ENCODE data around the gene UTS2.

- TF ChIP-seq CTCF (IDR thresholded peaks at IDR 0.05 in 2 of 3, conservative IDR thresholded peaks at IDR 0.05 in 1 of 3; ENCODE audit: insufficient read depth in 2 of 3, low read depth in 1 of 3, low read length in 3 of 3) (no peak), POLR2A (conservative IDR thresholded peaks at IDR 0.05) (no peak), SRF (CRISPR knock-in tag; IDR thresholded peaks at IDR 0.05) (no peak), POLR2AphosphoS5 (IDR thresholded peaks at IDR 0.05; ENCODE audit: control insufficient read depth, insufficient read depth, low read depth, low read length) (no peak), POLR2AphosphoS2 (IDR thresholded peaks at IDR 0.05; ENCODE audit: low read length) (no peak), EZH2 (IDR thresholded peaks at IDR 0.05; ENCODE audit: borderline replicate concordance, low read depth, low read length) (no peak), RAD21 (CRISPR knock-in tag; conservative IDR thresholded peaks at IDR 0.05 in 1 of 2, IDR thresholded peaks at IDR 0.05 in 1 of 2) (no peak), CEBPZ (IDR thresholded peaks at IDR 0.05; ENCODE audit: borderline replicate concordance, low read depth, low read length) (no peak), DPF2 (IDR thresholded peaks at IDR 0.05) (no peak), RFX1 (IDR thresholded peaks at IDR 0.05) (no peak), ZNF609 (CRISPR knock-in tag; IDR thresholded peaks at IDR 0.05; ENCODE audit: borderline replicate concordance) (no peak), LCOR (CRISPR knock-in tag; IDR thresholded peaks at IDR 0.05) (no peak)
- TF ChIP-seq, protein P1, sequence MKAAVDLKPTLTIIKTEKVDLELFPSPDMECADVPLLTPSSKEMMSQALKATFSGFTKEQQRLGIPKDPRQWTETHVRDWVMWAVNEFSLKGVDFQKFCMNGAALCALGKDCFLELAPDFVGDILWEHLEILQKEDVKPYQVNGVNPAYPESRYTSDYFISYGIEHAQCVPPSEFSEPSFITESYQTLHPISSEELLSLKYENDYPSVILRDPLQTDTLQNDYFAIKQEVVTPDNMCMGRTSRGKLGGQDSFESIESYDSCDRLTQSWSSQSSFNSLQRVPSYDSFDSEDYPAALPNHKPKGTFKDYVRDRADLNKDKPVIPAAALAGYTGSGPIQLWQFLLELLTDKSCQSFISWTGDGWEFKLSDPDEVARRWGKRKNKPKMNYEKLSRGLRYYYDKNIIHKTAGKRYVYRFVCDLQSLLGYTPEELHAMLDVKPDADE (conservative IDR thresholded peaks at IDR 0.05; ENCODE audit: control insufficient read depth, low read depth, low read length): no peak
- TF ChIP-seq, protein P2, sequence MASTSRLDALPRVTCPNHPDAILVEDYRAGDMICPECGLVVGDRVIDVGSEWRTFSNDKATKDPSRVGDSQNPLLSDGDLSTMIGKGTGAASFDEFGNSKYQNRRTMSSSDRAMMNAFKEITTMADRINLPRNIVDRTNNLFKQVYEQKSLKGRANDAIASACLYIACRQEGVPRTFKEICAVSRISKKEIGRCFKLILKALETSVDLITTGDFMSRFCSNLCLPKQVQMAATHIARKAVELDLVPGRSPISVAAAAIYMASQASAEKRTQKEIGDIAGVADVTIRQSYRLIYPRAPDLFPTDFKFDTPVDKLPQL (IDR thresholded peaks at IDR 0.05; ENCODE audit: extremely low read depth, insufficient read length): no peak
Observed at GRCh38 chr1:7884757-7885156, 31.9 kb upstream of the UTS2 start.

Data from K562 (cell line).